COLO668 (cell line): ENCODE data around the gene TRIM39.

ENCODE experiments used
- DNase-seq: peaks from one replicate; lab custom pipeline; 2025; ENCODE audit not compliant: unreplicated experiment; lab: John Stamatoyannopoulos, UW

TRIM39 gene

DNA sequence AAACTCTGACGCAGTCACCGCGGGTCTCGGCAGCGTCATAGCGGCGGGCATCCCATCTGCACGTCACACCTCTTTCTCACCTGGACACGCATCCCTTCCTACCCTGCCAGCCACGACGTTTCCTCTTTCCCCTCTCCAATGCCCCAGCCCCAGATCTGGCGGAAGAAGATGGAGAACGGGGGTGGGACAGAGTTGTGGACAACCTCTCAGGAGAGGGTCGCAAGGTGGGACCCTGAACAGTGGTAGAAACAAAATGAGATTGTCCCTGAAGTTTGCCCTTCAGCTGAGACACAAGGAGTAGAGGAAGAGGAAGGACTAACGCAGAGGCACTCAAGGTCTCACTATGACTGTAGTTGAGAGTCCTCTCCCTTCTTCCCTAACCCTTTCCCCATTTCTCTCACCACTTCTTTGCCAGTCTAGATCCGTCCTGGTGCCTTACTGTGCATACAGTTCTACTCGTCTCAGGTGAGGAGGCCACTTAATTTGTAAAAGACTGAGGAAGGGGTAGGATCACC lies 562 bp downstream of the TRIM39 start:
- no peak for DNase-seq

DNA sequence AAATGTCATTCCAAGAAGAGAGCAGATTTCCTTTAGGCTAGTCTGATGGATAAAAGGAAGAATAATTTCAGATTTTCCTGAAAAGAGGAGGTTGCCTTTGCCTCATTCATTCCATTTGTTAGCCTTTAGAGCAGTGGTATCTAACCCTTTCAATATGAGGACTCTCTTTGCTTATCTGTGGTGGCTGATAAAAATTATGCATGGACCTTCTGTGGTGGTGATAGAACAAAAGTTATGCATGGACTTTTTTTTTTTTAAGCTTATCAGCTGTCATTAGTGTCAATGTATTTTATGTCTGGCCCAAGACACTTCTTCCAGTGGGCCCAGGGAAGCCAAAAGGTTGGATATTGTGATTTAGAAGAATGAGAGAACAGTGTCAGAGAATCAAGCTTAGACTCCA lies 1.7 kb downstream of the TRIM39 start:
- DNase-seq = no peak

- no peak for DNase-seq
Observed at GRCh38 chr6:30329331-30329730, 2.6 kb downstream of the TRIM39 start.

DNA sequence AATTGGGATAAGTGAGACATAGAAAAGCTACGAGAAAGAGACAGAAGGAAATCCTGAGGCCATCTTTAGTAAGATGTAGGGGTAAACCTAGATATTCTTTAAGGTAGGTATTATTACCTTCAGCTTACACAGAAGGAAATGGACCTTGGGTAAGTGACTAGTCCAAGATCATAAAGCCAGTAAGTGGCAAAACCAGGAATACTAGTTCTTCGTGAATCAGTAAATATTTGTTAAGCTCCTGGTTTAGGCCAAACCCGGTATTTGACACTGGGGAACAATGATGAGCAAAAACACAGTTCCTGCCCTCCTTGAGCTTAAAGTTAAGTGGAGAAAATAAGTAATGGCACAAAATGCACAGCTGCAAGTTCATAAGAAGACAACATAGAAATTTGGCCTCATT lies 5.3 kb downstream of the TRIM39 start:
- no peak for DNase-seq

DNA sequence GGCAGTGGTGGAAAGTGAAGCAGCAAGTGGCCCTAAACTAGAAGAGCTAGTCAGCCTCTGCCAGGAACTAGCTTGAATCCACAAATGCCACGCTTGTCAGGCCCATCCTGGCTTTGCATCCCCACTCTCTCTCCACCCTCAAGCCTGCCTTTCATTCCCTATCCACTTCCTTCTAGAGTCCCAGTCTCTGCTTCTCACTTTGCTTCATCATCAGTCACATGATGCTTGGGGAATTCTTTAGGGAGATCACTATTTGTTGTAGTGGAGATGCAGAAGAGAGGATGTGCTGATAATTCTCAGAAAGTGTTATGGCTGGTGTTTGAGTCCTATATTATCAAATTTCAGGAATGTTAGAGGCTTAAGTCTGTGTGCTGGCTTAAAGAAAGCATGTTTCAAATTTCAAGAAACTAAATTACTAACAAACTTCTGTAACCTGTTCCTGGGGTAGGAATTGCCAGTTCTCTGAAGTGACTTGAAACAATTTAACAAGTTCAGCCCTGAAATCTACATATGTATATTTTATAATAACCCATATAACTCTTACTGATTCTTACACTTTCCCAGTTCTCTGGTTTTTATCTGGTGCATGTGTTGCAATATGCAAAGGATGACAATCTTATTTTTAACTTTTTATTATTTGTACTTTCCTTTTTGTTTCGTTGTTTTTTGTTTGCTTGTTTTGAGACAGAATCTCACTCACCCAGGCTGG lies 7.5 kb downstream of the TRIM39 start:
- DNase-seq = no peak

- DNase-seq = no peak
Observed at GRCh38 chr6:30340589-30341054, 13.9 kb downstream of the TRIM39 start.

- DNase-seq = no peak
Observed at GRCh38 chr6:30341218-30341617, 14.5 kb downstream of the TRIM39 start.

GRCh38 chr6:30341728-30342127 lies 15.0 kb downstream of the TRIM39 start:
- no peak for DNase-seq

GRCh38 chr6:30344191-30344867 lies 17.6 kb downstream of the TRIM39 start:
- DNase-seq = no peak

DNA sequence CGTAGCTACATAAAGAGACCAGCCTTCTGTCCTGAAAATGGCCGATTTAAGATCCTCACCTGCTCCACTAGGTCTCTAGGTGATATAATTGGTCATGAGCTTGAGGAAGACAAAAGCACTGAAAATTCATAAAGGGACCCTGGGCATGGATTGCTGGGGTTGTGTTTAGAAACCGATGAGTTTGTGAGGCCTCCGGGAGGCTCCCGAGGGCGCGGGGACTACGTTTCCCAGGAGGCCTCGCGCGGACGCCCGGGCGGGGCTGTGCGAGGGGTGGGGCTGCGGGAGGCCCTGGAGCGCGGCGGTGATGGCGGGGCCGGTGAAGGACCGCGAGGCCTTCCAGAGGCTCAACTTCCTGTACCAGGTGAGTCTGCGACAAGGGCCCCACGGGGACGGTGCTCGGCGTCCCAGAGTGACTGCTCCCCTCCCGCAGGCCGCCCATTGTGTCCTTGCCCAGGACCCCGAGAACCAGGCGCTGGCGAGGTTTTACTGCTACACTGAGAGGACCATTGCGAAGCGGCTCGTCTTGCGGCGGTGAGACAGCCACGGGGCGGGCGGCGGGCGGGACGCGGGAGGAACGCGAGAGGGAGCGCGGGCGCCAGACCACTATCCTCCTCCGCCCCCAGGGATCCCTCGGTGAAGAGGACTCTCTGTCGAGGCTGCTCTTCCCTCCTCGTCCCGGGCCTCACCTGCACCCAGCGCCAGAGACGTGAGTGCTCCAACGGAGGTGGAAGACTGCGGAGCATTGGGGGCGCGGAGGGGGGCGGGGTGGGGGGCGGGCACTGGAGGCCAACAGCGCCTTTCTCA lies 18.3 kb downstream of the TRIM39 start, which contains the start of gene RPP21:
Gene RPP21 (plus strand): TSS at position 289 of the 804 bp plus-strand sequence. CDS start 16 bp downstream, at position 305.
- DNase-seq = peak; percentile 83

- no peak for DNase-seq
Observed at GRCh38 chr6:30345852-30346251, 19.1 kb downstream of the TRIM39 start.

GRCh38 chr6:30348957-30349356 lies 22.2 kb downstream of the TRIM39 start:
- no peak for DNase-seq

GRCh38 chr6:30349421-30350177 lies 22.9 kb downstream of the TRIM39 start:
- no peak for DNase-seq

GRCh38 chr6:30350524-30350923 lies 23.8 kb downstream of the TRIM39 start:
- no peak for DNase-seq

DNA sequence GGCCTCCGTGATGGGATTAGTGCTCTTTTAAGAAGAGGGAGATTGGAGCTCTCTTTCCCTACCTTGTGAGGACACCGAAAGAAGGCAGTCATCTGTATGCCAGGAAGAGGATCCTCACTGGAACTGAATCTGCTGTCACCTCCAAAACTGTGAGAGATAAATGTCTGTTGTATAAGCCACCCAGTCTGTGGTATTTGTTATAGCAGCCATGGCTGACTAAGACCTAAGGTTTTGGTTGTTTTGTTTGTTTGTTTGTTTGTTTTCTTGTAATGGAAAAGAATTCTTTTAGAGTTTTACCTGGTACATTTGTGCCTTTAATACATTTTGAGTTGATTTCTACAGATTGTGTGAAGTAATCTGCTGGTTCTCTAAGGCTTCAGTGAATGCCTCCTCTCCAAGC lies 25.8 kb downstream of the TRIM39 start:
- no peak for DNase-seq

DNA sequence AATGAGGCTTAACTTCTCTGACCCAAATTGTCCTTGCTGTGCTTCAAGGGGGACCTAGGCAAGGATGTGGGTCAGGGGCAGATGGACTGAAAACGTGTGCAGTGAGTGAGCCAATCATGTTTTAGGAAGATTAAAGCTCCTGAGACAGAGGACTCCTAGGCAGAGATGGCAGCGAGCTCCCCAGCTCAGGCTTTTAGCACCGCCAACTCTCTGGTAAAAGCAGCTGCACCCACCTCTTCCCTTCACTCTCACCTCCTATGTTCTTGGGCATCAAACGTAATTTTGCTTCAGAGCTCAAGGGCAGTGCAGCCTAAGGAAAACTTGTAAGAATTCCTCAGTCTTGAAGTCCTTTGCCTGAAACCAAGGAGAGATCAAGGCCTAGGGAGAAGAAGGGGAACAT lies 28.6 kb downstream of the TRIM39 start:
- no peak for DNase-seq

DNA sequence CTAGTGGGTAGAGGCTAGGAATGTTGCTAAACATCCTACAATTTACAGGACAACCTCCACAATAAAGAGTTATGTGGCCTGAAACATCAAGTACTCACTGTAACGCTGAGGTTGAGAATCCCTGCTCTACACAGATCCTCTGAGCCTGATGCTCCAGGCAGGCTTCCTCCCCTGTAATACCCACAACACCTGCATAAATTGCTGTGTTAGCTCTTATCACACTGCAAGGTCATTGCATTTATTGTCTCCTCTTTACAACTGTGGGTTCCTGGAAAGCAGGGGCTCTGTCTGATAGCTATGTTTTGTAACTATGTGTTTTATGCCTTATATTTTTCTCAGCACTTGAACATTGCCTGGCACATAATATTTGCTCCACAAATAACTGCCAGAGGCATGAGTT lies 29.8 kb downstream of the TRIM39 start:
- DNase-seq = no peak

GRCh38 chr6:30357678-30358540 lies 31.2 kb downstream of the TRIM39 start:
- DNase-seq = peak; percentile 20

GRCh38 chr6:30359276-30359675 lies 32.5 kb downstream of the TRIM39 start:
- no peak for DNase-seq

GRCh38 chr6:30360139-30360538 lies 33.4 kb downstream of the TRIM39 start:
- no peak for DNase-seq
